GM18526 (cell line): ENCODE data around the gene C16orf74.

Experiments used
- POLR2A ChIP-seq: IDR thresholded peaks from 3 replicates; pipeline ENCODE4 v1.6.1; 2011; ENCODE audit not compliant: insufficient read length; ENCODE audit errors: extremely low read depth

C16orf74 gene

DNA sequence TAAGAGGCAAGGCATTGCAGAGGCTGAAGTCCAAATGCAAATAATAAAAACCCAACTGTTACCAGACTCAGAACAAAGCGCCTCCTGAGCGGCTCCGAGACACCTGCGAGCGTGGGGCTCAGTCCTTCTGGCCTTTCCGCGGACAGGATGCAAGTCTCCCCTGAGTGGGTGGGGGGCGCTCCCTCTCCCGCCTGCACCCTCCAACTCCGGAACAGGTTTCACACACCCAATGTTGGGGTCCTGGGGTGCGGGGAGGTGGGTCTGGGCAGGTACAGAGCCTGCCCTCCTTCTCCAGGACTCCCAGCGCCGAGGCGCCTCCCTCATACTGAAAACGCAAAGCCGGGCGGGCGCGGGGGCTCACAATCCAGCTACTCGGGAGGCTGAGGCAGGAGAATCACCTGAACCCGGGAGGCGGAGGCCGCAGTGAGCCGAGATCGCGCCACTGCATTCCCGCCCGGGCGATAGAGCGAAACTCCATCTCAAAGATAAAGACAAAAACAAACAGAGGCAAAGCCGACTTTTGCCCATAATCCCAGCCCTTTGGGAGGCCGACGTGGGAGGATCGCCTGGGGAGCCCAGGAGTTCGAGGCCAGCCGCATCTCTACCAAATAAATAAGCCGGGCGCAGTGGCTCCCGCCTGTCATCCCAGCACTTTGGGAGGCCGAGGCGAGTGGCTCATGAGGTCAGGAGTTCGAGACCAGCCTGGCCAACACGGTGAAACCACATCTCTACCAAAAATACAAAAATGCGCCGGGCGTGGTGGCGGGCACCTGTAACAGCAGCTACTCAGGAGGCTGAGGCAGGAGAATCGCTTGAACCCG, 63.0 kb downstream of the C16orf74 start:
- TF ChIP-seq POLR2A, result no peak

DNA sequence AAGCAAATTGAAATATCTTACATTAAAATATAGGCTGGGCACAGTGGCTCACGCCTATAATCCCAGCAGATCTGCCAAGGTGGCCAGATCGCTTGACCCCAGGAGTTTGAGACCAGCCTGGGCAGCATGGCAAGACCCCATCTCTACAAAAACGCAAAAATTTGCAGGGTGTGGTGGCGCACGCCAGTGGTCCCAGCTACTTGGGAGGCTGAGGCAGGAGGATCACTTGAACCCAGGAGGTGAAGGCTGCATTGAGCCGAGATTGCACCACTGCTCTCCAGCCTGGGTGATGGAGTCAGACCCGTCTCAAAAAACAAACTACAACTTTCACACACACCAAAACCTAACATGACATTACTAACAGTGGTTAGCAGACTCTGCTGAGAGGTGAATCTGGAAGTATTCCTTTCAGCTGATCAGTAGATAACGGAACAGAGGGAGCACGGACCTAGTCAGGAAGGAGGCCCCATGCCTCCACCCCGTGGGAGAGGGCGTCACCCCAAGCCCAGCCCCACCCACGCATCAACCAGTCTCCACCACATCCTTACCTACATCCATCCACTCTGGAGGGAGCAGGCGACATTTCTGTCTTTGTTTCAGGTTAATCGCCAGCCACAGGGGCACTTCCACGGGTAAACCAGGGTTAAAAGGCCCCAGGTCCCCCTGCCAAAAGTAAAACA, 63.8 kb downstream of the C16orf74 start:
- TF ChIP-seq POLR2A, result no peak

DNA sequence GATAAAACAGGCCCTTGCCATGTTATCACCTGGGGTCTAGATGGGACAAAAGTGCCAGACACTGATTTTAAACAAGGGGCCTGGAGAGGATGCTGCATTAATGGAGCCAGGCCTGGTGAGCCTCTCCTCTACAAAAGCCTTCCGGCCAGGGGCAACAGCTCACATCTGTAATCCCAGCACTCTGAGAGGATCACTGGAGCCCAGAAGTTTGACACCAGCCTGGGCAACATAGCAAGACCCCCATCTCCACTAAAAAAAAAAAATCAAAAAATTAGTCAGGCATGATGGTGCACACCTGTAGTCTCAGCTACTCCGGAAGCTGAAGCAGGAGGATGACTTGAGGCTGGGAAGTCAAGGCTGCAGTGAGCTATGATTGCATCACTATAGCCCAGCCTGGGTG, 65.6 kb downstream of the C16orf74 start:
- no peak for TF ChIP-seq POLR2A

DNA sequence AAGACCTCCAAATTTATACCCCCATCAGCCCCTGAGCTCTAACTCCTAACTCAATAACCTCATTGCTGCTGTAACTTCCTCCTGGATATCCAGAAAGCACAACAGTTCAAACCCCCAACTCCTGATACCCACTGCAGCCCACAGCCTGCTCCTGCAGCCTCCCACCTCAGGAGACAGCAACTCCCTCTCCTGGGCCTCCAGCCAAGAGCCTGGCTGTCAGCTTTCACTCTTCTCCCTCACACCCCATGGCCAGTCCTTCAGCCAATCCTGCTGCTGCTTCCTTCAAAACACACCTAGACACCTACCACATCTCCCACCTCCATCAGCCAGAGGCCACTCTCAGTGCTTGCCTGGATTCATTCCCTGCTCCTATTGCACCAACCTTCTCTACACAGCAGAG, 67.5 kb downstream of the C16orf74 start:
- TF ChIP-seq POLR2A, result no peak

DNA sequence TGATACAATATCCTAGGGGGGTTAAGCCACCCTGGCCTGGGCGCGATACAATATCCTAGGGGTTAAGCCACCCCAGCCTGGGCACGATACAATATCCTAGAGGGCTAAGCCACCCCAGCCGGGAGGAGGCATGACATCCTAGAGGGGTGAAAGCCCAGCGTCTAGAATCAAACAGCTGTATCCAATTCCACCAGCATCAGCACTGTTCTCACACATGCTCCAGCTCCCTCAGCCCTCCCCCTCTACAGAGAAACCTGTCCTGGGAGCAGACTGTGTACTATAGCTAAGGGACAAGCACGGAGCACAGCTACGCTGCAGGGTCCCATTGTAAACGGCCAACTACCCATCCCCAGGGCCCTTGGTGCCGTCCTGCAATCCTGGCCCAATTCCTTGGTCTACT, 68.4 kb downstream of the C16orf74 start:
- TF ChIP-seq POLR2A, result no peak

DNA sequence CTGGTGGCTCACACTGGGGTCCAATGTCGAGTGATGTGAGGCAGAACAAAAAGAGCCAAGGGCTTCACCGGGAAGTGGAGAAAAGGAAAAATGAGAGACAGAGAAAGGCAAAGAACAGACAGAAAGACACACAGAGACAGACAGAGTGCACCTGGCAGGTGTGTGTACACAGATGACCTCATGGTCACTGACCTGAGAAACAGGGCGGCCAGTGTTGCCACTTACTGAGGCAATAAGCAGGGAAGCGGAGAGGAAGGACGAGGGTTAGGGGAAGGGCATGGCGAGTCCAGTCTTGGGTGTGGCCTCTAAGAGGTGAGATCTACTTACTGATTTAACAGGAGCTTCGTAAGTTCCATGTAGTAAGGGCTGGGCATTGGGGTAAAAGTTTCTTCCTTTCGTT, 69.6 kb downstream of the C16orf74 start:
- no peak for TF ChIP-seq POLR2A

DNA sequence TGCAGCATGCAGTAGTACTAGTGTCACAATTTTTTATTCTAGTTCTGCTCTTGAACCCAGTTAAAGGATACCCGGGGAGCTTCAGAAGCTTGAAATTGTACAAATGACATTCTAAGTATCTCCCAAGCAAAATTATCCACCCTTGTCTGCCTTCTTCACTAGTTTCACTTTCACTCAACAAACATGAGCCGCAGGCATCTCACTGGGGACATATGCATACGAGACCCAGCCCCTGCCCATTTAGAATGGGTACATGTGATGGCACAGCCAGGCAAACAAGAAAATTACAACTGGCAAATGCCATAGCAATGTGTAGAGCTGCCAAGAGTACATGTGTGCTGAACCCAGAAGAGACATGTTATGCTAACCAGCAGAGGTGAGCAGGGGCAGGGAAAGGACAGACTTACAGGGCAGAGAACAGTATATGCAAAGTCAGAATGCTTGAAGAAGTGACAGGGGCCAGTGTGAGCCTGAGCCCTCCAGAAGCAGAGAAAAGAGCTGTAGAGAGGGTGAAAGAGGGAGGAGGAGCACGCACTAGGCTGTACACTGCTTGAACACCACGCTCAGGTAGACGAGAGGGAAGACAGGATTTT, 70.4 kb downstream of the C16orf74 start:
- TF ChIP-seq POLR2A, result no peak

DNA sequence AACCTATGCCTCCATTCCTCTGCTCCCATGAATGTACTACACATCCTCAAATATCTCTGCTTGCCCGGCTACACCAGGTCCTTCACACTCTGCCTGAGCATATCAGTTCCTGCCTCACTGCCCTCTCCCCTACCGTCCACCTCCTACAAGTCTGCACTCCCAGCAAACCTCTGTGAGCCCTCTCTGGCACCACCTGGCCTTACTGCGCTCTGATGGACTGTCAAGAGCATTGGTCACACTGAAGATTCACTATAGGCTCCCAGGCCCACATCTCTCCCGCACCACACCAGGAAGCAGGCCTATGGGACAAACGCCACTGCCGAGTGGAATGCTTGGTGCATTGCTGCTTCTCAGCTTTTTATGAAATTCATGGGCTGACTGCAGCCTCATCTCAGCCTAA, 71.0 kb downstream of the C16orf74 start:
- no peak for TF ChIP-seq POLR2A

DNA sequence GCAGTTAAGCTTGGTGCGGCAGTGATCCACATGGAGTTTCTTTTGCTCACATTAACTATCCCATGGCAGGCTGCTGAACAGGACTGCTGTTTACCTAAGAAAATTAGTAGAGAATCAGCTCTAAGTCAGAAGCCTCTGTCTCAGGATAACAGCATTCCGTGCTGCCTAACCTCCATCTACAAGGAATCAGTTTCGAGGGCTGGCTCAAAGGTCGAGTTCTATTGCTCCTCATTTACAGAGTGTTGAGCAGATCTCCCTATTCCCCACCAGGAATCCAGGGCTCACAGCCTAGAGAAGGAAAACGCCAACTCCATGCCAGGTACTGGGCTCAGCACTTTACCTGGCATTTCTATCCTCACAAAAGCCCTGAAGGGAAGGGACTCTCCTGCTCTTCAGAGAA, 72.1 kb downstream of the C16orf74 start:
- no peak for TF ChIP-seq POLR2A

DNA sequence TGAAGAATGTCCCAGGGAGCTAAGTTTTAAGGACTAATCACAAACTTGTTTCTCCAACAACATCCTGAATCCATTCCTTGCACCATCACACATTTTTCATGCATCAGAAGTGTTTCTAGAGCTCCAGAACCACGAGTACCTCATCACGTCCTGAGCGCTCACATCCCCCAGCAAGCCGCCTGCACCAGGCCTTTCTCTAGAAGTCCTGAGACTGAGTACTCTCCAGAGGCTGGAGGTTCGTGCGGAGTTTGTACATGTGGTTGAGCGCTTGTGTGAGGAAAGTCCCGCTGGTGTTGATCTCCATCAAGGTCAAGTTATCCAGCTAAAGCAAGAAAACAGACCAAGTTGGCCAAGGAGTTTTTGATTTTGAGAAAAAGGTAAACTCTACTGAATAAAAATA, 72.9 kb downstream of the C16orf74 start:
- TF ChIP-seq POLR2A, result no peak

DNA sequence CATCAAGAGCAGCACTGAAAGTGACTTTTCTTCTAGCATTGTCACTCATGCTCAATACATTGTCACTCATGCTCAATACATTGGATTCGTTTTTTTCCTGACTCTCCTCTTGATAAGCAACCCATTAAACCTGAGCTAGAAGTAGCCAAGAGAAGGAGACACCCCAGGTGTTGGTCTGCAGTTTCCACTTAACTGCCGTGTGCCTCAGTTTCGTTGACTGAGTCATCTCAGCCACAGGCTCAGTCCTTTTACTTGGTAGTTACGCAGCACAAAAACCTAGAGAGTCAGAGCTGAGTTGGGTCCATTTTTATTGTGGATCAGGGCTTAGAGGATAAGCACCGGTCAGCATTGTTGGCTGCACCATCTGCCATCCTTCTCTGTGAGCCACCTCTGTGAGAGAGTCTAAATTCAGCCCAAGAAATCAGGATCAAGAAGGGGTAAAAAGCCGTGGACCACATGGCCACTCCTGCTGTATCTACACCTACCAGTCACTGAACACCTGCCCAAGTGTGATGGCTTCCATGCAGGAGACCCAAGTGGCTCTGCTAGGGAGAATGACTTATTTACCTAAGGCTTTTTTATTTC, 73.4 kb downstream of the C16orf74 start:
- TF ChIP-seq POLR2A, result no peak

DNA sequence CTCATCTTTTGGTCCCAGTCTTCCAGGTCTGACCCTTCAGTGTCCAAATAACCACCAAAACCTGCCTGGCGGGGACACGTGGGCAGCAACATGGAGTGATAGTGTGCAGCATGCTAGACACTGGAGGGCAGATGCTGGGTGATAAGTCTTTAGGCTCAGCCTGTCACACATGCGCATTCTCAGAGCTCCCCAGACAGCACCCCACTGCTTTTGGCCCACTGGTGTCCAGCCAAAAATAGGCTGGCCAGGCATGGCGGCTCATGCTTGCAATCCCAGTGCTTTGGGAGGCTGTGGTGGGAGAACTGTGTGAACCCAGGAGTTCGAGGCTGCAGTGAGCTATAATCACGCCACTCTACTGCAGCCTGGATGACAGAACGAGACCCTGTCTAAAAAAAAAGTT, 74.4 kb downstream of the C16orf74 start:
- no peak for TF ChIP-seq POLR2A

DNA sequence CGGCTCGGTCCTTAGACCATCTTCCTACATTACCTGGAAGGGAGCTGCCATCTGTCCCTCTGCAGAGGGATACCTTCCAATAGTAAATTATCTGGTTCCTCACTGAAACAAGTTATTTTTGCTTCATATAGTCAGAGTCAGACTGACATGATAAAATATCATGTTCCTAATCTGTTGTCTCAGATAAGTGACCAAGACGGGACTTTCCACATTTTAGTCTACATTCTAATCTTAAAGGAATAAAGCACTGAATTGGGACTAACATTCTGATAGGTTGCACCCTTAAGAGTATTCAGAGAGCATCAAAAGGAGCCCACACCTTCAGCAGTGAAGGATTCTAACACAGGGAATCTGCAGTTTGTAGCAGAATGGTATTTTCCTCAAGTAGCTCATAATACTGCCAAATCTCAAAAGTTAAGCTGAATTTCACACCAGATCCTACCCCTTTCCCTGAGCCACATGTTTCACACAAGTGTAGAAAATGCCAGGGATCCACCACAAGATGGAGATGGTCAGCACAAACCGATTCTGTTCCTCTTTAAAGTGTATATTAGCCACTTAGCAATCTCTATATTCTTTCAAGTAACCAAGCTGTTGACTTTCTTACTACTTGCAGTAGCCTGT, 75.5 kb downstream of the C16orf74 start:
- TF ChIP-seq POLR2A, result no peak

DNA sequence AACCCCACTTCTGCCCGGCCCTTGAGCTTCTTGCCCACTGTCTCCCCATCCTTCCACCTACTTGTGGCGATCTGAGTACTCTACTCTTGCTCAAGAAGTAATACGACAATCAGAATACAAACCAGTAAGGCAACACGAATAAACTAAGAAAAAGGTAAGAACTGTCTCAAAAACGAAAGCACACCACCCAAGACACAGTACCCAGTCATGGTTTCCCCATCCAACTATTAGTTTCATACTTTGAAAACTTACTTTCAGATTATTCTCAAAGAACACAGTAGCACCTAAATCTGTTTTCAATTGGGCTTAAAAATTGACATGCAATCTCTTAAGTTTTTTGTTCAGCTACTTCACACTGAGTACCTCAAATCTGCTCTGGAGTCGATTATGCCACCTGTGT, 76.1 kb downstream of the C16orf74 start:
- no peak for TF ChIP-seq POLR2A

DNA sequence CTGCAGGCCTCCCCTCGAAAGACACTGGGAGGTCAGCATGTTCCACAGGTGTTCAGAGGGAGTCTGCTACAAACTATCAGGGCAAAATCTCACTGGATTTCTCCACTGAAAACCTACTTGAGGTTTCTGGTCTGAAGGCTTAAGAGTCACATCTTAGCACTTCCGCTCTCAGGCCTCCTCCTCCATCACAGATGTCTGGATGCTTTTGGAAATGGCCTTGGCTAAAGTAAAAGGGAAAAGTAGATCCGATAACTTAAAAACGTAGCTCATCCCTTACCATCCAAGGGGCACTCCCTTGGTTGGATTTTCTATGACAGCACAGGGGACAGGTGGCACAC, 76.5 kb downstream of the C16orf74 start:
- no peak for TF ChIP-seq POLR2A
